ENCODE data around the gene PPP1CC.

Gene PPP1CC

DNA sequence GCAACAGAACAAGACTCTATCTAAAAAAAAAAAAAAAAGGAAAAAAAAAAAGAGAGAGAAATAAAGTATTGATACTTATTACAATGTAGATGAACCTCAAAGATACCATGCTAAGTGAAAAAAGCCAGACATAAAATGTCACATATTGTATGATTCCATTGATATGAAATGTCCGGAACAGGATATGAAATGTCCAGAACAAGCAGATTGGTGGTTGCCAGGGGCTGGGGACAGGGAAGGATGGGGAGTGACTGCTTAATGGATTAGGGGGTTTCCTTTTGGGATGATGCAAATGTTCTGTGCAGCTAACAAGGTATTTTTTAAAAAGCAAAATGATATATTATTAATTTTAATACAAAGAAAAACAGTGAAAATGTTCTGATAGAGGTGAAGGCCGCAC, 58.8 kb downstream of the PPP1CC start:
- DNase-seq = no peak

DNA sequence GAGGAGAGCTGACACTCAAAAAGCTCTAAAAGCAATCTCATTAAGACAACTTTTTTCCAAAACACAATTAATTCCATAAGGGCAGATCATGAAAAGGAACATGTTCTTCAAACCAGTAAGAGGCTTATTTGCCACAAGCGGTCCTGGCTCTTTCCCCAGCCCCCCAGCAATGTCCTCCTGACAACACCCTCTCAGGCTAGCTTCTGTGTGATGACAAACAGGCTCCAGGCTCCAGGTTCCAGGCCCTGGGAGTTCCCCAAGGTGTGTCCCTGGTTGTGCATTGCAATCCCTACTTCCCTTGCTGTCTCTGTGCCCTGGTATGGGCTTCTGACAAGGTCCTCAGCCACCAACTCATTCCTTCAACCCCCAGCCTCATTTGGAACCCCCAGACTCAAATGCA, 62.7 kb downstream of the PPP1CC start:
- no peak for DNase-seq

DNA sequence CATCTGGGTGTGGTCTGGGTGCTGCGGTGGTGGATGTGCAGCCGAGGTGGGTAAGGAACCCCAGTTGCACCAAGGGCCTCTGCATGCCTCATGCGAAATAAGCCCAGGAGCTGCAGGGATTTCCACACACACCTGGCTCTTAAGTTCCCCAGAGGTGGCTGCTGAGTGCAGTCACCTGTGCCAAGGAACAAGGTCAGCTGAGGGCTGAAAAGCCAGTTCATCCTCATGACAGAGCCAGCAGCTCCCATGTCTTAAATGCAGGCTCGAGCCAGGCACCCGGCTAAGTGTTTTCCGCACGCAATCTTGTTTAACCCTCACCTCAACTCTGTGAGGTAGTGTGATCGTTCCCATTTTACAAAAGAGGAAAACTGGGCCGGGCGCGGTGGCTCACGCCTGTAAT, 63.5 kb downstream of the PPP1CC start:
- no peak for DNase-seq

DNA sequence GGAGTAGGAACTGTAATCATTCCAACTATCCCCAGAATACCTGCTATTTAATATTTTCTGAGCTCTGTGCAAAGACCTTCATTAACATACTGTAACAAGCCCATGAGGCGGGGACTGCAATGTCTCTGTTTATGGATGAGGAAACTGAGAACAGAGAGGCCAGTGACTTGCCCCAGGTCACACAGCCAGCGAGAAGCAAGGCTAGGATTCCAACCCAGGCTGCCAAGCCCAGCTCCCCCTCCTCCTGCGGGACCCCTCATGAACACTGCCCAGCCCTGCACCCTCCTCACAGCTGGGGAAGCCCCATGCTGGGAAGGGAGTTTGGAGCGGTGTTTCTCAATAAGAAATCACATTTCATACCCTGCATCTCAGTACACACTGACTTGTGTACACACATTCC, 64.7 kb downstream of the PPP1CC start:
- DNase-seq = no peak

DNA sequence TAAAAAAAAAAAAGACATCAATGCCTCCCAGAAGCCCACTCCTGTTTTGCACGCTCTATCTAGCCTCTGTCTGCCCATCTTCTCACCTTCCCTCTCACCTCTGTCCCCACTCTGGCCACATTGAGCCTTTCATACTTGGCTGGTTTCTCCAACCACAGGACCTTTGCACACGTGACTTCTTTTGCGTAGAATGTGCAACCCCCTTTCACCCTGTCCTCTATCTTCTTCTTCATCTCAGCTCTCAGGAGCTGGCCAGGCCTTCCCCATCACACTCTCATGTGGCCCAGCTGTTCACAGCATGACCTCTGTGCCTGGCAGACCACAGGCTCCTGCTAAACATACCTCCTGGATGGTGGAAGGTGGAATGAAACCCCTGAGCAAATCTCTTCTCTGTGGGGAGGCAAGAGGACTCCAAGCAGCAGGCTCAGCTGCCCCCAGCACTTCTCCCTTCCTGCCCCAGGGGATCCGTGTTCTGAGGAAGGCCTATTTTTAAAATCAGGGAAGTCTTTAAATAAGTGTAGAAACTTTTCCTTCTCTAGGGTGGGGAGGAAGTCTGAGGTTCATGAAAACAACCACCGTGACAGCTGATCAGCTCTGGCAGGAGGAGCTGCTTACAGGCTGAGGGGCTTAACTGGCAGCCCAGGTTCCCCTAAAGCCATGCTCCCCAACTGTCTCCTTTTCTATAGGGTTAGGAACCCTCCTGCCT, 65.3 kb downstream of the PPP1CC start:
- peak; percentile 29 for DNase-seq

DNA sequence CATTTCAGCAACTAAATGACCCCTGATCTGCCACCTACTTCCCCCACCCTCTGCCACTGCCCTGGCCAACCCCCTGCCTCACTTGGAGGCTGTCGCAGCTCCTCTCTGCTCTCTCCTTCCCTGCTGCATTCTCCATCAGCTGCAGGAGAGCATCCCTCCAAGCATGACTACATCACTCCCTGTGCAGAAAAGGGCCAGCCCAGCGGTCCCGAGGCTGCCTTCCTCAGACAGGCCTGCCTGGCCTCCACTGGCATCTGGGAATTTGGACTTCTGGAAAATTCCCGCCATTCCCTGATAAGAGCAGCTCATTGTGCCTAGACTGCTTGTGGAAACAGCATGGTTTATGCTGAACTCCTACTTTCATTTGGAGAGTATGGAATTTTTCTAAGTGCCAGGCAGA, 66.5 kb downstream of the PPP1CC start:
- no peak for DNase-seq

DNA sequence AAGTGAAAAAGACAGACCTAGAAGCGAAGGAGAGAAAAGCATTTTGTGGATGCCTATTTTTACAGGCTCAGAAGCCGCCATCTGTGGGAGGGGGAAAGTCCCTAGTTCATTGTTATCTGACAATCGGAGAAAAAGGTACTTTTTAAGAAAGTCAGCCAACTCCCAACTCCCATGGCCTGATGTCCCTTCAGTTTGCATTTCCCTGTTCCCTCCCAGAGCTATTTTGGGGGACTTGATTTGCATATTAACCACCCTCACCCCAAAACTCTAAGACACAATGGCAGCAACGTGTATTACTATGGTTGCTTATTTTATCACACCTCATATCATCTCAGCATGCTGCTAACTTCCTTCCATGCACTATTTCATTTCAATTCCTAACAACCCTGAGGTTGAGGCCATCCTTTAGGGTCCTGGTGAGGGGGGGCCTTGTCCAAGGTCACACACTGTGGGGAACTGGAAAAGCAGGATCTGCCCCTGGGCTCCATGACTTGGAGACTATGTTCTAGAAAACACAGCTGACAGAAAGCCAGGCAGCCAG, 72.5 kb downstream of the PPP1CC start:
- no peak for DNase-seq

Data from suppressor macrophage treated with lipopolysaccharide for 4 hours (primary cell).